Ovary (tissue), 9 donors: ENCODE data around the gene SV2C. TPM values are rescaled to one million over a fixed set of nuclear protein-coding genes. Genes with fewer than 3 reads are reported as not detected.

Experiments used
- DNase-seq, 5 donors: peaks; one replicate each; pipeline ENCODE4 v3.0.0-alpha.2; 2019 to 2020
- H3K27ac ChIP-seq, 2 donors: fragments of 200-600 bp; one replicate each; pipeline versions ENCODE4 v1.5.1 to v1.8.0; 2019 to 2022
- H3K27me3 ChIP-seq: fragments of 200-600 bp; one replicate; pipeline ENCODE4 v1.8.0; 2022
- H3K36me3 ChIP-seq: fragments of 200-600 bp; sonication (generic); one replicate; pipeline ENCODE4 v1.5.1; 2019
- H3K4me1 ChIP-seq: one replicate; pipeline ENCODE4 v1.8.1; 2013; ENCODE audit warnings: mild to moderate bottlenecking, moderate library complexity; ENCODE audit not compliant: insufficient read depth
- H3K4me3 ChIP-seq: fragments of 200-600 bp; sonication (generic); one replicate; pipeline ENCODE4 v1.5.1; 2017
- H3K9me3 ChIP-seq, 2 donors: fragments of 200-600 bp in 1 of 2; sonication (generic) in 1 of 2; one replicate each; pipeline versions ENCODE4 v1.5.1 to v1.8.1; 2013 to 2019; ENCODE audit warnings: mild to moderate bottlenecking in 1 of 2, moderate library complexity in 1 of 2
- EP300 ChIP-seq: sonication (generic); formaldehyde crosslinking; IDR thresholded peaks from one replicate; pipeline ENCODE4 v1.6.1; 2017; ENCODE audit warnings: antibody characterized with exemption
- POLR2A ChIP-seq: fragments of 450-650 bp; IDR thresholded peaks from one replicate; pipeline ENCODE4 v1.6.1; 2017; ENCODE audit warnings: antibody characterized with exemption, mild to moderate bottlenecking, moderate library complexity
- WGBS, 3 donors: extraction: QIAGEN DNeasy Blood & Tissue Kit in 1 of 3; methylation state at CpG; one replicate each; pipeline versions ENCODE4 v1.1.5 to v1.1.7; 2013 to 2017; 5-methylcytosine and 5-hydroxymethylcytosine counted together
- intact Hi-C, 4 donors: fragments of 100-400 bp; cut with DNase I; formaldehyde crosslinking; loops; one replicate each; pipeline versions ENCODE4 v1.11.0 to v1.15.1; 2022 to 2023
- polyA plus RNA-seq, 2 donors: library from polyadenylated mRNA; stranded (reverse); fragments of 200-250 nt in 1 of 2; fragments of 350-450 nt in 1 of 2; fragmentation: Illumina TruSeq in 1 of 2; extraction: RNeasy Lipid Tissue Mini Kit (QIAGEN cat#74804) in 1 of 2; gene quantifications; one replicate each; pipeline ENCODE4 v1.2.3, GENCODE V29; 2013 to 2014
- total RNA-seq, 7 donors: library from RNA; depleted of rRNA in 2 of 7; stranded (reverse); fragments of >200 nt in 2 of 7; fragmentation: NEBNext Ultra II Directional in 3 of 7; extraction: Animal tissue kit (Norgen Biotek cat#: 25700) in 3 of 7; gene quantifications; one replicate each; pipeline versions ENCODE4 v1.1.0 to v1.2.4, GENCODE V29; 2016 to 2023
- TF ChIP-seq, protein P1 (sequence below), 3 donors: fragments of 450-650 bp in 2 of 3; fragments of 200-600 bp in 1 of 3; IDR thresholded peaks; one replicate each; pipeline versions ENCODE4 v1.5.1 to v1.8.0; 2016 to 2022; ENCODE audit warnings: antibody characterized with exemption in 3 of 3, mild to moderate bottlenecking in 1 of 3
- donor health status: DM: no; HTN: no; CAD: no; lungs with moderate emphysema.
- donor health status: DM: no; HTN: no; CAD: no.
- donor health status: Bipolar disorder and iron deficiency.
- donor health status: DM: yes; HTN: yes; CAD: no.
- donor health status: DM: no; HTN: no; CAD: no.
- donor health status: DM: yes; HTN: yes; CAD: no.

SV2C gene
- total and polyA plus RNA-seq, 9 donors, result 0.10 to 1.3 (median 0.51) TPM

DNA sequence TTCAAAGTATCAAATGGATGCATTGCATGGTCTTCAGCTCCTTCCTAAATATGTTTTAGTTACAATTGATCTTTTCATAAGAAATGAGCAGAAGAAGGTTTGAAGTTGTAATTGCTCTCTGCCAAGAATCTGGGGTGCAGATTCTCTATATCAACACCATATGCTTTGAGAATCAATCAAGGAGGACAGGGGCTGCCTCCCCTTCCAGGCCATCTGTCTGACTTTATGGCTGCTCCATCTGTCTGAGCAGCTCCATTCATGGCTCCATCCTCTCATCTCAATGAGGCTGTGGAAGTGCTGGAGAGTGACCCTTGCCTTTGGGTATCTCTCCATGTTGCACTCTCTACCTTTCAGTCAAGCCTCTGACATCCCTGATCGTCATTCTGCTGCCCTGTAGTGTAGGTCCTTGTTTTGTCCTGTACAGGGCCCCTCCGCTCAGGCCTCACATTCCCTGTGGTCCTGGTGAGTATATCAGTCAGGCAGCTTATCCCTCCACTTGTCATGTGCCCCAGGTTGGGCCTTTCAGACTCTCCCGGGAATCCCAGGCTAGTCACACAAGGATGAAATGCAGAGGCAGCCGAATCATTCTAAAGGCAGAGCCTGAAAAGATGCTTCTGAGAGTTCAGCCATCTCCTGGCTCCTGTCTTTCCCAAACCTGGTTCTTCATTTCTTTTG lies 14.0 kb upstream of the SV2C start:
- Histone ChIP-seq H3K27me3 (no peaks in the 10 kb centered on the region), H3K4me3 (no peak overlapping the region), H3K4me1 (no peaks in the 10 kb centered on the region), H3K36me3 (no peaks in the 10 kb centered on the region), H3K9me3 (no peaks in the 10 kb centered on the region), H3K27ac (no peak overlapping the region)
- DNase-seq, result no peak
- intact Hi-C loops, result no loop called here
- TF ChIP-seq, protein P1, sequence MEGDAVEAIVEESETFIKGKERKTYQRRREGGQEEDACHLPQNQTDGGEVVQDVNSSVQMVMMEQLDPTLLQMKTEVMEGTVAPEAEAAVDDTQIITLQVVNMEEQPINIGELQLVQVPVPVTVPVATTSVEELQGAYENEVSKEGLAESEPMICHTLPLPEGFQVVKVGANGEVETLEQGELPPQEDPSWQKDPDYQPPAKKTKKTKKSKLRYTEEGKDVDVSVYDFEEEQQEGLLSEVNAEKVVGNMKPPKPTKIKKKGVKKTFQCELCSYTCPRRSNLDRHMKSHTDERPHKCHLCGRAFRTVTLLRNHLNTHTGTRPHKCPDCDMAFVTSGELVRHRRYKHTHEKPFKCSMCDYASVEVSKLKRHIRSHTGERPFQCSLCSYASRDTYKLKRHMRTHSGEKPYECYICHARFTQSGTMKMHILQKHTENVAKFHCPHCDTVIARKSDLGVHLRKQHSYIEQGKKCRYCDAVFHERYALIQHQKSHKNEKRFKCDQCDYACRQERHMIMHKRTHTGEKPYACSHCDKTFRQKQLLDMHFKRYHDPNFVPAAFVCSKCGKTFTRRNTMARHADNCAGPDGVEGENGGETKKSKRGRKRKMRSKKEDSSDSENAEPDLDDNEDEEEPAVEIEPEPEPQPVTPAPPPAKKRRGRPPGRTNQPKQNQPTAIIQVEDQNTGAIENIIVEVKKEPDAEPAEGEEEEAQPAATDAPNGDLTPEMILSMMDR (IDR thresholded peaks at IDR 0.05), result no peak
- no peak for TF ChIP-seq POLR2A
- TF ChIP-seq EP300, result no peak
- 61 to 83% (median 63%) methylated on average over 4 of the region's 4 CpGs for WGBS, 3 donors

DNA sequence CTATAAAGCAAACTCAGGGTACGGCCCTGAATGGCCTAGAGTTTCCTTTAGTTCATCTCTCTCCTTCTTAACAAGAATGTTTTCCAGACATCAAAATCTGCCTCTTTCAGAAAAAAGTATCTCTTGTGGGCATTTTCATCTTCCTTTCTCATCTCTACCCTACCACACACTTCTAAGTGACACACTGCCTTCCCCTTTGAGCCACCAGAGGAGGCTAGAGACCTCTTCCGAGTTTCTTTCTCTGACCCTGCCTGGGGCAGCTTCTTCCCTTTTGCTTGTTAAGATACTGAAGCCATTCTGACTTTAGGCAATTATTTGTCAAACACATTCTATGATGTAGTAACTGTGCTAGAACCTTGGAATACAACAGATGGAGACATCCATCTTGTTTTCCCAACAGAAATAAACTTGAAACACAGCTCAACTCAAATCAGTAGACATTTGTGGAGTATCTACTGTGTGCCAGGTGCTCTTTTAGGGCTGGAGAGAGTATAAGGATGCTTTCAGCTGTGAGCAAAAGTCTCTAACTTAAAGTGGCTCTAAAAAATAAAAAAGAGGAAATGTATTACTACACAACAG lies 8.6 kb upstream of the SV2C start:
- Histone ChIP-seq H3K4me1 (no peaks in the 10 kb centered on the region), H3K27me3 (no peaks in the 10 kb centered on the region), H3K4me3 (no peak overlapping the region), H3K9me3 (no peaks in the 10 kb centered on the region), H3K36me3 (no peaks in the 10 kb centered on the region), H3K27ac (no peak overlapping the region)
- intact Hi-C loops, result no loop called here
- 39 to 52% (median 45%) methylated on average over 2 of the region's 2 CpGs for WGBS, 3 donors
- TF ChIP-seq EP300 (no peak), POLR2A (no peak)
- TF ChIP-seq, protein P1 (IDR thresholded peaks at IDR 0.05), result no peak
- DNase-seq, result no peak

DNA sequence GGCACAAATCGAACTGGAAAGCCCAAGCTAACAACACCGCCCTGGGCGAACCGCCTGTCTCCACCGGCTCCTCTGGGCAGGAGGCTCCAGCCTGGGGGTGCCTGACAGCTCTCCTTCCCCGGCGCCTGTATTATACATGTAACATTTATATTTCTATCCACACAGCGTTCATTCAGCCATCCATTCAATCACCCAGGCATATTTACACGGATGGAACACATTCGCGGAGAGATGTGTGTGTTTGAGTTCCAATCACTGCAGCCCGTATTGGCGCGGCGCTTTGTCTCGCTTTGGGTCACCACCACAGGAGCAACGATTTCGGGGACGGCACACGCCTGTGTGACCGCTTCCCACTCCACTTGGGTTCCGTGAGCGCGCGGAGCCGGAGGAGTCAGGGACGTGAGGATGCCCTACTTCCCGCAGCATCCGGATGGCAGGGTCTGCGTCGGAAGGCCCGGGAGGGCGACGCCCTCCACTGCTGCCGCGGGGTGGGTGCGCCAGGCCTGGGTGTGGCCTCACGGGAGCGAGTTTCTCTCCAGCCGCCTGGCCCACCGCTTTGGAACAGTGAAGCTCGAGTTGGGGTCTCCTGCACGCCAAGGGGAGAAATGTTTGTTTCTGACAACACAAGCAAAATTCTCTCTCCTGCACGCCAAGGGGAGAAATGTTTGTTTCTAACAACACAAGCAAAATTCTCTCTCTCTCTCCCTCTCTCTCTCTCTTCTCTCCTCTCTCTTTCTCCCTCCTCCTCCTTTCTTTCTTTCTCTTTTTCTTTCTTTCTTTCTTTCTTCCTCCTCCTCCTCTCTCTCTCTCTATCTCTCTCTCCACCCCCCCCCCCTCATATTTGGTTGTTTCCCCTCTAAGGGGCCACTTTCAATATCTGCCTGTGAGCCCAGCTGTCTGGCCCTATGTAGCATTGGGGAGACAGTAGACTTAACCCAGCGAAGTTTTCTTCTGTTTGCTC lies 1.1 kb upstream of the SV2C start:
- no peak for DNase-seq
- H3K27ac ChIP-seq, result no peak overlapping the region
- WGBS, 3 donors, result 3 to 4% (median 3%) methylated on average over 45 of the region's 45 CpGs

More for the DNA sequence above, 1.1 kb upstream of the SV2C start:
- H3K27me3 ChIP-seq, result no peaks in the 10 kb centered on the region
- H3K4me1 ChIP-seq, result no peaks in the 10 kb centered on the region
- intact Hi-C loops, result no loop called here
- no peaks in the 10 kb centered on the region for H3K9me3 ChIP-seq
- TF ChIP-seq EP300 (no peak), POLR2A (no peak)
- TF ChIP-seq, protein P1 (IDR thresholded peaks at IDR 0.05), result no peak
- H3K36me3 ChIP-seq, result no peaks in the 10 kb centered on the region
- H3K4me3 ChIP-seq, result no peak overlapping the region
